IPS-20b (cell line): ENCODE results near the gene PRKCZ.
"Not testable (repeated sequence)": the region's sequence is repeated elsewhere in the genome, so short reads cannot be mapped to it uniquely, and the experiment has no call there.

Experiments used
- H3K27ac ChIP-seq: one replicate; pipeline ENCODE4 v1.5.1; 2013; ENCODE audit warnings: low read length
- H3K27me3 ChIP-seq: 2 replicates; pipeline ENCODE4 v1.6.1; 2013; ENCODE audit warnings: mild to moderate bottlenecking, low read length, inconsistent platforms; ENCODE audit not compliant: insufficient read depth
- H3K36me3 ChIP-seq: 2 replicates; pipeline ENCODE4 v1.6.1; 2013; ENCODE audit warnings: low read depth, mild to moderate bottlenecking, inconsistent platforms, low read length, moderate library complexity; ENCODE audit not compliant: insufficient read depth
- H3K4me1 ChIP-seq: 2 replicates; pipeline ENCODE4 v1.6.1; 2013; ENCODE audit warnings: mild to moderate bottlenecking, control low read depth, inconsistent platforms, low read length, moderate library complexity; ENCODE audit not compliant: insufficient read depth
- H3K4me3 ChIP-seq: 2 replicates; pipeline ENCODE4 v1.5.1; 2013; ENCODE audit warnings: mild to moderate bottlenecking, low read length, inconsistent platforms
- H3K9ac ChIP-seq: 2 replicates; pipeline ENCODE4 v1.6.1; 2013; ENCODE audit warnings: low read depth, mild to moderate bottlenecking, inconsistent platforms, low read length, moderate library complexity
- H3K9me3 ChIP-seq: 2 replicates; pipeline ENCODE4 v1.6.1; 2013; ENCODE audit warnings: mild to moderate bottlenecking, low read depth, low read length, inconsistent platforms; ENCODE audit not compliant: insufficient read depth

PRKCZ gene

DNA sequence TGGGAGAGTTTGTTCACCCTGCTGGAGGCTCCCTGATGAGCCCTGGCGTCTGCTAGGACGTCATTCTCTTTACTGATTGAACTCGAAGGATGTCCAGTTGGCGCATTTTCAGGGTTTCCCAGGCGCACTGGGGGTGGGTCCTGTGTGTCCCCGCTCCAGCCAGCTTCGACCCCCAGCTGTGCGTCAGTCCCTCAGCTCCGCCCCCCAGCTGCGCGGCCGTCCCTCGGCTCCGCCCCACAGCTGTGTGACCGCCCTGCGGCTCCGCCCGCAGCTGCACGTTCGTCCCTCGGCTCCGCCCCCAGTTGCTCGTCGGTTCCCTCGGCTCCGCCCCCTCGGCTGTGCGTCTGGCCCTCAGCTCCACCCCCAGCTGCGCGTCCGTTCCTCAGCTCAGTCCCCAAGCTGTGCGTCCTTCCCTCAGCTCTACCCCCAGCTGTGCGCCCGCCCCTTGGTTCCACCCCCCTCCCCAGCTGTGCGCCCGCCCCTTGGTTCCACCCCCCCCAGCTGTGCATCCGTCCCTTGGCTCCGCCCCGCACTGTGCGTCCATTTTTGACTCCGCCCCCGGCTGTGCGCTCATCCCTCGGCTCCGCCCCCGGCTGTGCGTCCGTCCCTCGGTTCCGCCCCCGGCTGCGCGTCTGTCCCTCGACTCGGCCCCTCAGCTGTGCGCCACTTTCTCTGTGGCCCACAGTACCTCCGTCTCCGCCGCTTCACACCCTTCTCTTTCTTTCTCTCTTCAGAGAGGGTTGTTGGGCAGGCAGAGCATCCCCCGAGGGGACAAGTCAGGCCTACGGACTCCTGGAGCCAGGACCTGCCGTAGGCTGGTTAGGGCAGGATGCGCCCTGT is 83.0 kb downstream of the PRKCZ start:
- H3K27ac ChIP-seq = no peak overlapping the region
- peak overlapping the region; percentile 62 for H3K4me3 ChIP-seq
- H3K9ac ChIP-seq = peak overlapping the region; percentile 62; the same call in 1 of the 2 replicates
- H3K4me1 ChIP-seq = peaks cover 6% of the 10 kb centered on the region; the same call in 1 of the 2 replicates
- H3K27me3 ChIP-seq = no peaks in the 10 kb centered on the region
- no peaks in the 10 kb centered on the region for H3K9me3 ChIP-seq
- H3K36me3 ChIP-seq = no peaks in the 10 kb centered on the region

DNA sequence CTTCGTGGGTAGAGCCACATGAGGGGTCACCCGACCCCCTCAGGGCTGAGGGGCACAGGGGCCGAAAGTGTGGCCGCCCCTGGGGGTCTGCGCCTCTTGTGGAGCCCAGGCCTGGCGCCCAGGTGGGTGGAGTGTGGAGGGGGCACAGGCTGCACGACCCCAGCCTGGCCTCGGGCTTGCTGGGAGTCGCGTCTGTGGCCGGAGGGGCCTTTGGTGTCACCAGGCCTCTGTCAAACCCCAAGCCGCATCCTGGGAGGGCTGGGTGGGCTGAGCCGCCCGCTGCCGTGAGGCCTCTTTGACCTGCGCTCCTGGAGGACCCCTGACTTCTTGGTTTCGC is 83.6 kb downstream of the PRKCZ start:
- no peaks in the 10 kb centered on the region for H3K27me3 ChIP-seq
- H3K36me3 ChIP-seq = no peaks in the 10 kb centered on the region
- peaks cover 6% of the 10 kb centered on the region; the same call in 1 of the 2 replicates for H3K4me1 ChIP-seq
- H3K9ac ChIP-seq = peak overlapping the region; percentile 62; the same call in 1 of the 2 replicates
- H3K9me3 ChIP-seq = no peaks in the 10 kb centered on the region
- peak overlapping the region; percentile 47; the same call in 1 of the 2 replicates for H3K4me3 ChIP-seq
- H3K27ac ChIP-seq = no peak overlapping the region

DNA sequence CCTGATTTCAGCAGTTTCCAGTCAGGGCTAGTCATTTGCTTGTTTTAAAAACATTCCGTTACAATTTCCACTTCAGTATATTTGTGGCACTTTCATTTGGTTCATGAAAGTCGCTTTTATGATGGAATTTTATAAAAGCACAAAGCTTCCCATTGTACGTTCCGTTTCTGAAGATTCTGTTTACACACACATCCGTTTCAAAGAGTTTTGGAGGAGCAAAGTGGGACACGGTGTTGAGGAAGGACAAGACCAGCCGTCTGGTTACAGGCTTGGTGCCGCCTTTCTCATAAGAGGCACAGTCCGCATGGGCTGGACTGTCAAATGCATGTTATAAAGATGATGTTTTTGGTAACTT is 84.0 kb downstream of the PRKCZ start:
- no peak overlapping the region for H3K27ac ChIP-seq
- H3K4me3 ChIP-seq = no peak overlapping the region
- no peak overlapping the region for H3K9ac ChIP-seq
- H3K36me3 ChIP-seq = no peaks in the 10 kb centered on the region
- H3K4me1 ChIP-seq = peaks cover 6% of the 10 kb centered on the region; the same call in 1 of the 2 replicates
- no peaks in the 10 kb centered on the region for H3K9me3 ChIP-seq
- H3K27me3 ChIP-seq = no peaks in the 10 kb centered on the region

DNA sequence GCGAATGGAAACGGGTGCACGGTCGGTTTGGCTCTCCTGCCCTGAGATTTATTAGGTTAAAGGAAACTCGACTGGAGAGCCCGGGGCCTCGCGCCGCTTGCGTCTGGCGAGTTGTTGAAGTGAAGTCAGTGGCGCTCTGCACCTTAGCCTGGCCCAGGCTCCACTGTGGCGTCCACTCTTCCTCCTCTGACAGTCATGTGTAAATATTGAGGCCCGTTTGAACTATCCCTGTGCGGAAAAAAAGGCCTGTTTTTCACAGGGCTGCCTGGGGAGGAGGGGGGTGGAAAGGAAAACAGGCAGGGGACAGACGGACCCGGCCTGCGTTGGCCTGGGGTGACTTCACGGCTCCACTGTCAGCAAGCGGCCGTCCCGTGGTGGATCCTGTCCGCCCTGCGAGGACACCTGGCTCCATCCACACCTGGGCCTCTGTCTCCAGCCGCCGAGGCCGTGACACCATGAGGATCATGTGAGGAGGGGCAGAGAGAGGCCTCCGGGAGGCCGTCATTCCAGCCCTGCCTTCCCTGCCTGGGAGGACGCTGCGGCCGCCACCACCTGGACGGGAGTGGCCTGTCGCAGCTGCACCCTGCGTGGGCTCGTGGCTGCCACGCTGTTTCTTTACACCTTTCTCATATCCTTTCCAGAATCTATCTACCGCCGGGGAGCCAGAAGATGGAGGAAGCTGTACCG is 84.6 kb downstream of the PRKCZ start:
- no peaks in the 10 kb centered on the region for H3K9me3 ChIP-seq
- H3K27me3 ChIP-seq = no peaks in the 10 kb centered on the region
- H3K27ac ChIP-seq = no peak overlapping the region
- H3K36me3 ChIP-seq = no peaks in the 10 kb centered on the region
- no peak overlapping the region for H3K4me3 ChIP-seq
- H3K4me1 ChIP-seq = peaks cover 6% of the 10 kb centered on the region; the same call in 1 of the 2 replicates
- no peak overlapping the region for H3K9ac ChIP-seq

DNA sequence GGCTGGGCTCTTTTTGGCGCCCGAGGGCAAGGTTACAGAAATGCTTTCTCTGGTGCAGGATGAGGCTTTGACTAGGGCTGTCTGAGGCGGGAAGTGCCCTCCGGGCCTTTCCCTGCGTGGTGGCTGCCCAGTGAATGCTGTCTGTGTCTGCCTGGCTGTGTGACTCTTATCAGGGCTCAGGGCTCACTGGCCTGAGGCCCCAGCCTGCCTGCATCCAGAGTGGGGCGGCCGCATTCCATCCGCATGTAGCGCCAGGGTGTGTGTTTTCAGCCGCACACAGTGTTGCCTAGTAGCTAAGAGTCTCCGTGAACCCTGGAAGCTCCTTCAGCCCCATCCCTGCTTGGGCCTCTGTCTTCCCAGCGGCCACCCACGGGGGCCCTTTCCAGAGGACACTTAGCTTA is 85.2 kb downstream of the PRKCZ start:
- Histone ChIP-seq H3K27ac (no peak overlapping the region), H3K9ac (no peak overlapping the region), H3K27me3 (no peaks in the 10 kb centered on the region), H3K4me1 (peaks cover 6% of the 10 kb centered on the region; the same call in 1 of the 2 replicates), H3K36me3 (no peaks in the 10 kb centered on the region), H3K4me3 (no peak overlapping the region), H3K9me3 (no peaks in the 10 kb centered on the region)

DNA sequence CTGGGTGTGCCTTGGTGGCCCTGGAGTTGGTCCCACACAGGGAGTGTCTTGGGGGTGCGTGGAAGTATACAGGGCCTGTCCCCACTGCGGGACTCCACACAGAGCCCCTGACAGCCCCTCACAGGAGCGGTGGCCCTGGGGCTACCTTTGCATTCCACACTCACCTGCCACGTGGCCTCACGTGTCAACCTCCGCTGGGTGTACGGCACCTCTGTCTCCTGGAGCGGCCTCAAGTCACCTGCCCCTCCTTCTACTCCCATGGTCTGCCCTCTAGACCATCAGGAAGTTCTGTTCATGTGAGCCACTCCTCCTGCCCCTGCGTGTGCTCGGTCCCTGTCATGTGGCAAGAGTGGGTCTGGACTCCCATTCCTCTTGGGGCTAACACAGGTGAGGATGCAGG is 85.7 kb downstream of the PRKCZ start:
- Histone ChIP-seq H3K36me3 (no peaks in the 10 kb centered on the region), H3K27me3 (no peaks in the 10 kb centered on the region), H3K27ac (no peak overlapping the region), H3K9me3 (no peaks in the 10 kb centered on the region), H3K9ac (no peak overlapping the region), H3K4me1 (peaks cover 6% of the 10 kb centered on the region; the same call in 1 of the 2 replicates), H3K4me3 (no peak overlapping the region)

DNA sequence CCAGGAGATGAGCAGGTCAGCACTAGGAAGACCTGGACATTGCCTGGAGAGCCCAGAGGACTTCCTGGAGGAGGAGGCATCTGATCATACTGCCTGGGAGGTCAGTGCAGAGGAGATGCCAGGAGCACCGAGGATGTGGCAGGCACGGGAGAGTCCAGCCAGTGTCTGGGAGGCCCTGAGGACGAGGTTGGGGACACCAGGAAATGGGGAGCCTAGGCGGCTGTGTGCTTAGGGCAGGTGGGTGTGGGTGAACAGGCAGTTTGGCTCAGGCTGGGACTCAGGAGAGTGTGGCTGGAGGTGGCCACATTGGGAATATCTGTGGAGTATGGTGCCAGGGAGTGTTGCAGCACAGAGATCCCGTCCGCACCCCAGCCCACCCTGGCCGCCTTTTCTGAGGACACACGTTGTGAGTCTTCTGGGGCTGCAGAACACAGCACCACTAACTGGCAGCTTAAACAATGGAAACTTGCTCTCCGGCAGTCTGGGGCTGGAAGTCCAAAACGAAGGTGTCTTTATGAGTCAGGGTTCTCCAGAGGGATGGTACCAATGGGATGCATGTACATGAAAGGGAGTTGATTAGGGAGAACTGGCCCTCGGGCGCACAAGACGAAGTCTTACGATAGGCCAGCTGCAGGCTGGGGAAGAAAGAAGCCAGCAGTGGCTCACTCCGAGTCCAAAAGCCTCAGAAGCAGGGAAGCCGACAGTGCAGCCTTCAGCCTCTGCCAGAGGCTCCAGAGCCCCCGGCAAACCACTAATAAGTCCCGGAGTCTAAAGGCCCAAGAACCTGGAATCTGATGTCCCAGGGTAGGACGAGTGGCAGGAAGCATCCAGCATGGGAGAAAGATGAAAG is 86.4 kb downstream of the PRKCZ start:
- no peak overlapping the region for H3K9ac ChIP-seq
- no peak overlapping the region for H3K27ac ChIP-seq
- no peak overlapping the region for H3K4me3 ChIP-seq
- no peaks in the 10 kb centered on the region for H3K9me3 ChIP-seq
- H3K27me3 ChIP-seq = no peaks in the 10 kb centered on the region
- H3K4me1 ChIP-seq = peaks cover 6% of the 10 kb centered on the region; the same call in 1 of the 2 replicates
- no peaks in the 10 kb centered on the region for H3K36me3 ChIP-seq

DNA sequence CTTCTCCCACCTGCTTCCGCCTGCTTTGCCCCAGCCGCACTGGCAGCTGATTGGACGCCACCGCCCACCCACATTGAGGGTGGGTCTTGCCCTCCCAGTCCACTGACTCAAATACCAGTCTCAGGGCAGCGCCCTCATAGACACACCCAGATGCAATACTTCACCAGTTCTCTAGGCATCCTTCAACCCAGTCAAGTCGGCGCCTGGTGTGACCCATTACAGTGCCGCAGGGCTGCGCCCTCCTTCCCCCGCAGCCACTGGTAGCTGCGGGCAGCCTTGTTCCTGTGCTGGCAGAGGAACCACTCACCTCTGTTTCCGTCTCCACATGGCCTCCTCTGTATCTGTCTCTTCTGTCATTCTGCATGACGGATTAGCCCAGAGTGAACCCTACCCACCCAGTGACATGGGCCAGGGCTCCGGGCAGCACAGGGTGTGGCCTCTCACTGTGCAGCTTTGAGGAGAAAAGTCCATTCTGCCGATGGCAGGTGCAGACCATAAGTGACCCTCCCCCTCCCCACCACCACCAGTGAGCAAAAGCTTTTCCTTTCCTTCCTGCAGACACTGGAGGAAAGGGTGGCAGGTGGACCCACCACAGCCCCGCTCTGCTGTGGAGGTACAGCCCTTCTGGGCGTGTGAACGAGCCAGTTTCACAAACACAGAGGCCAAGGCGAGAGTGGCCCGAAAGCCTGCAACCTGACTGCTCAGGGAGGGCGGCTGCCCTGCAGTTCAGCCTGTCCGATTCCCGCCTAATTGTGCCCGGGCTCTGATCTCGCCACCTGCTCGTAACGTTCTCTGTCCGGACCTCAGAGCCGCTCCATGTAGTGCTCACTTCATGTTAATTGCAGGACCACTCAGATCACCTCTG is 87.3 kb downstream of the PRKCZ start:
- peaks cover 4% of the 10 kb centered on the region; the same call in 1 of the 2 replicates for H3K4me1 ChIP-seq
- H3K36me3 ChIP-seq = no peaks in the 10 kb centered on the region
- H3K27me3 ChIP-seq = no peaks in the 10 kb centered on the region
- no peaks in the 10 kb centered on the region for H3K9me3 ChIP-seq
- H3K4me3 ChIP-seq = no peak overlapping the region
- no peak overlapping the region for H3K27ac ChIP-seq
- H3K9ac ChIP-seq = no peak overlapping the region

DNA sequence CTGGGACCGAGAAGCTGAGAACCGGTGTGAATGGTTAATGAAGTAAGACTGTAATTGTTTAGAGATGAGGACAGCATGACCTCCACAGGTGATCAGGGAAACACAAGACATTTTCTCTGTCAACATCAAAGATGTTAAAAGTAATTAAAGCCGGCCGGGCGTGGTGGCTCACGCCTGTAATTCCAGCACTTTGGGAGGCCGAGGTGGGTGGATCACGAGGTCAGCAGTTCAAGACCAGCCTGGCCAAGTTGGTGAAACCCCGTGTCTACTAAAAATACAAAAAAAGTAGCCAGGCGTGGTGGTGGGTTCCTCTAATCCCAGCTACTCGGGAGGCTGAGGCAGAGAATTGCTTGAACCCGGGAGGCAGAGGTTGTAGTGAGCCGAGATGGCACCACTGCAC is 88.9 kb downstream of the PRKCZ start:
- H3K36me3 ChIP-seq, H3K4me3 ChIP-seq, H3K4me1 ChIP-seq, H3K9me3 ChIP-seq, H3K27ac ChIP-seq, H3K9ac ChIP-seq, H3K27me3 ChIP-seq: not testable (repeated sequence)

DNA sequence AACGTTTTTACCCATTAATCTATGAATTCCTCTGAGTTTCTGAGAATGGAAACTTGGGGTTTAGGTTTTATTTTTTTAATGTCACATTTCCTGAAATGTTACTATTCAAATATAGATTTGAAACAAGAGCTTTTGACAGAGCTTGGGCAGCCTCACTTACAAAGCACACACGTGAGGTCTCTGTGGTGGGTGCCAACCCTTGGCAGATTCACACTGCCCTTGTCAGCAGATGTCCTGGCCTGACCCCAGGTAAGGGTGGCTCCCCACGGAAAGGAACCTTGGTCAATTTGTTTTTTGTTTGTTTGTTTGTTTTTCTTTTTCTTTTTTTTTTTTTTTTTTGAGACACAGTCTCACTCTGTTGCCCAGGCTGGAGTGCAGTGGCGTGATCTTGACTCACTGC is 90.8 kb downstream of the PRKCZ start:
- no peaks in the 10 kb centered on the region for H3K27me3 ChIP-seq
- no peaks in the 10 kb centered on the region for H3K4me1 ChIP-seq
- H3K36me3 ChIP-seq = peaks cover 4% of the 10 kb centered on the region; the same call in 1 of the 2 replicates
- H3K9me3 ChIP-seq = no peaks in the 10 kb centered on the region
- no peak overlapping the region for H3K9ac ChIP-seq
- no peak overlapping the region for H3K27ac ChIP-seq
- no peak overlapping the region for H3K4me3 ChIP-seq
